Liver (tissue), 9 donors: ENCODE measurements around the gene BRICD5. TPM values are rescaled to one million over a fixed set of nuclear protein-coding genes. Genes with fewer than 3 reads are reported as not detected.

Source experiments
- DNase-seq: peaks from one replicate; pipeline ENCODE4 v3.0.0-alpha.2; 2017; ENCODE audit warnings: low spot score
- H3K27ac ChIP-seq, 2 donors: one replicate each; pipeline ENCODE4 v1.7.0; 2013; ENCODE audit warnings: inconsistent platforms in 2 of 2, low read length in 2 of 2, control low read depth in 1 of 2, low read depth in 1 of 2, mild to moderate bottlenecking in 1 of 2
- H3K27me3 ChIP-seq, 4 donors: one replicate each; pipeline versions ENCODE4 v1.6.1 to v1.7.0; 2013; ENCODE audit warnings: low read length in 3 of 4, inconsistent platforms in 1 of 4, mild to moderate bottlenecking in 1 of 4, moderate library complexity in 1 of 4; ENCODE audit not compliant: control insufficient read depth in 4 of 4, insufficient read depth in 4 of 4
- H3K36me3 ChIP-seq, 4 donors: one replicate each; pipeline versions ENCODE4 v1.6.1 to v1.7.0; 2013; ENCODE audit warnings: low read length in 3 of 4, mild to moderate bottlenecking in 3 of 4, low read depth in 1 of 4, moderate library complexity in 1 of 4; ENCODE audit not compliant: control insufficient read depth in 4 of 4, insufficient read depth in 3 of 4
- H3K4me1 ChIP-seq, 4 donors: one replicate each; pipeline versions ENCODE4 v1.6.1 to v1.7.0; 2013; ENCODE audit warnings: low read length in 3 of 4, mild to moderate bottlenecking in 3 of 4, moderate library complexity in 1 of 4; ENCODE audit not compliant: control insufficient read depth in 4 of 4, insufficient read depth in 4 of 4
- H3K4me3 ChIP-seq, 3 donors: one replicate each; pipeline versions ENCODE4 v1.6.1 to v1.7.0; 2013; ENCODE audit warnings: low read length in 3 of 3, control low read depth in 1 of 3, low read depth in 1 of 3, mild to moderate bottlenecking in 1 of 3
- H3K9ac ChIP-seq, 2 donors: one replicate each; pipeline ENCODE4 v1.7.0; 2013; ENCODE audit warnings: low read length in 2 of 2, mild to moderate bottlenecking in 2 of 2, moderate library complexity in 2 of 2, control low read depth in 1 of 2, low read depth in 1 of 2
- H3K9me3 ChIP-seq, 4 donors: one replicate each; pipeline versions ENCODE4 v1.6.1 to v1.7.0; 2013; ENCODE audit warnings: low read length in 3 of 4; ENCODE audit not compliant: control insufficient read depth in 4 of 4
- EGR1 ChIP-seq, 2 donors: IDR thresholded peaks; 2 replicates each; pipeline ENCODE4 v1.6.1; 2016 to 2018; ENCODE audit warnings: antibody characterized with exemption in 2 of 2, low read depth in 2 of 2
- FOXA1 ChIP-seq: IDR thresholded peaks from 2 replicates; pipeline ENCODE4 v1.6.1; 2016; ENCODE audit warnings: antibody characterized with exemption
- FOXA2 ChIP-seq: IDR thresholded peaks from 2 replicates; pipeline ENCODE4 v1.6.1; 2016; ENCODE audit warnings: antibody characterized with exemption
- GABPA ChIP-seq, 2 donors: IDR thresholded peaks in 1 of 2; conservative IDR thresholded peaks in 1 of 2; 2 replicates each; pipeline ENCODE4 v1.6.1; 2016; ENCODE audit warnings: antibody characterized with exemption in 2 of 2, mild to moderate bottlenecking in 1 of 2, moderate library complexity in 1 of 2
- HNF4A ChIP-seq, 2 donors: conservative IDR thresholded peaks; 2 replicates each; pipeline ENCODE4 v1.6.1; 2016; ENCODE audit warnings: antibody characterized with exemption in 2 of 2, mild to moderate bottlenecking in 2 of 2
- HNF4G ChIP-seq: IDR thresholded peaks from 2 replicates; pipeline ENCODE4 v1.6.1; 2016; ENCODE audit warnings: antibody characterized with exemption
- JUND ChIP-seq, 2 donors: IDR thresholded peaks; 2 replicates each; pipeline ENCODE4 v1.6.1; 2016; ENCODE audit warnings: antibody characterized with exemption in 2 of 2
- NR2F2 ChIP-seq: IDR thresholded peaks from 2 replicates; pipeline ENCODE4 v1.6.1; 2016; ENCODE audit warnings: antibody characterized with exemption
- RAD21 ChIP-seq, 2 donors: IDR thresholded peaks; 2 replicates each; pipeline ENCODE4 v1.6.1; 2016; ENCODE audit warnings: antibody characterized with exemption in 2 of 2, mild to moderate bottlenecking in 2 of 2
- RXRA ChIP-seq, 2 donors: IDR thresholded peaks; 2 replicates each; pipeline ENCODE4 v1.6.1; 2017 to 2018; ENCODE audit warnings: antibody characterized with exemption in 2 of 2, mild to moderate bottlenecking in 1 of 2
- SP1 ChIP-seq: IDR thresholded peaks from 2 replicates; pipeline ENCODE4 v1.6.1; 2018; ENCODE audit warnings: antibody characterized with exemption, mild to moderate bottlenecking
- TAF1 ChIP-seq: conservative IDR thresholded peaks from 2 replicates; pipeline ENCODE4 v1.6.1; 2016; ENCODE audit warnings: antibody characterized with exemption, mild to moderate bottlenecking
- YY1 ChIP-seq: IDR thresholded peaks from 2 replicates; pipeline ENCODE4 v1.6.1; 2016; ENCODE audit warnings: antibody characterized with exemption, mild to moderate bottlenecking
- WGBS: extraction: QIAGEN DNeasy Blood & Tissue Kit; methylation state at CpG from one replicate; pipeline ENCODE4 v1.1.7; 2013; 5-methylcytosine and 5-hydroxymethylcytosine counted together
- polyA plus RNA-seq, 2 donors: library from polyadenylated mRNA; stranded (reverse) in 1 of 2; unstranded in 1 of 2; fragments of 200-250 nt in 1 of 2; fragments of >200 nt in 1 of 2; fragmentation: Nextera tagmentation in 1 of 2; extraction: Ambion mirVana in 1 of 2; gene quantifications; one replicate each; pipeline versions ENCODE4 v1.2.1 to v1.2.3, GENCODE V29; 2013 to 2015
- total RNA-seq, 2 donors: library from RNA; depleted of rRNA; stranded (reverse); fragments of >200 nt; gene quantifications; one replicate each; pipeline ENCODE4 v1.2.3, GENCODE V29; 2014
- TF ChIP-seq, protein P1 (sequence below): IDR thresholded peaks from 2 replicates; pipeline ENCODE4 v1.6.1; 2016; ENCODE audit warnings: antibody characterized with exemption, mild to moderate bottlenecking
- TF ChIP-seq, protein P2 (sequence below): IDR thresholded peaks from 2 replicates; pipeline ENCODE4 v1.6.1; 2016; ENCODE audit warnings: antibody characterized with exemption
- TF ChIP-seq, protein P3 (sequence below): IDR thresholded peaks from 2 replicates; pipeline ENCODE4 v1.6.1; 2016; ENCODE audit warnings: antibody characterized with exemption
- TF ChIP-seq, protein P4 (sequence below): IDR thresholded peaks from 2 replicates; pipeline ENCODE4 v1.6.1; 2016; ENCODE audit warnings: antibody characterized with exemption
- TF ChIP-seq, protein P5 (sequence below): fragments of 150-350 bp; IDR thresholded peaks from 2 replicates; pipeline ENCODE4 v1.5.1; 2017; ENCODE audit warnings: improper control_type of control experiment, low read depth, low read length; ENCODE audit not compliant: missing input control
- donor health status: healthy.
- donor health status: healthy.
- donor health status: healthy.
- donor health status: healthy.
- donor health status: healthy.

BRICD5 gene
- total and polyA plus RNA-seq, 4 donors, result 0.26 to 1.9 (median 1.4) TPM

DNA sequence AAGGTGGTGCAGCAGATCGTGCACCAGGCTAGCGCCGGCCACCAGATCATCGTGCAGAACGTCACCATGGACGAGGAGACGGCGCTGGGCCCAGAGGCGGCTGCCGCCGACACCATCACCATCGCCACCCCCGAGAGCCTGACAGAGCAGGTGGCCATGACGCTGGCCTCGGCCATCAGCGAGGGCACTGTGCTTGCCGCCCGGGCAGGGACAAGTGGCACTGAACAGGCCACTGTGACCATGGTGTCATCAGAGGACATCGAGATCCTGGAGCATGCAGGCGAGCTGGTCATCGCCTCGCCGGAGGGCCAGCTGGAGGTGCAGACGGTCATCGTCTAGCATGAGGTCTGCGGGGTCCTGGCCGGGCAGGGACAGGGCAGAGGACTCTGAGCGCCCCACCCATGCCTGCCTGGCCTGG is 24.6 kb upstream of the BRICD5 start (continued):
- TF ChIP-seq, protein P1, sequence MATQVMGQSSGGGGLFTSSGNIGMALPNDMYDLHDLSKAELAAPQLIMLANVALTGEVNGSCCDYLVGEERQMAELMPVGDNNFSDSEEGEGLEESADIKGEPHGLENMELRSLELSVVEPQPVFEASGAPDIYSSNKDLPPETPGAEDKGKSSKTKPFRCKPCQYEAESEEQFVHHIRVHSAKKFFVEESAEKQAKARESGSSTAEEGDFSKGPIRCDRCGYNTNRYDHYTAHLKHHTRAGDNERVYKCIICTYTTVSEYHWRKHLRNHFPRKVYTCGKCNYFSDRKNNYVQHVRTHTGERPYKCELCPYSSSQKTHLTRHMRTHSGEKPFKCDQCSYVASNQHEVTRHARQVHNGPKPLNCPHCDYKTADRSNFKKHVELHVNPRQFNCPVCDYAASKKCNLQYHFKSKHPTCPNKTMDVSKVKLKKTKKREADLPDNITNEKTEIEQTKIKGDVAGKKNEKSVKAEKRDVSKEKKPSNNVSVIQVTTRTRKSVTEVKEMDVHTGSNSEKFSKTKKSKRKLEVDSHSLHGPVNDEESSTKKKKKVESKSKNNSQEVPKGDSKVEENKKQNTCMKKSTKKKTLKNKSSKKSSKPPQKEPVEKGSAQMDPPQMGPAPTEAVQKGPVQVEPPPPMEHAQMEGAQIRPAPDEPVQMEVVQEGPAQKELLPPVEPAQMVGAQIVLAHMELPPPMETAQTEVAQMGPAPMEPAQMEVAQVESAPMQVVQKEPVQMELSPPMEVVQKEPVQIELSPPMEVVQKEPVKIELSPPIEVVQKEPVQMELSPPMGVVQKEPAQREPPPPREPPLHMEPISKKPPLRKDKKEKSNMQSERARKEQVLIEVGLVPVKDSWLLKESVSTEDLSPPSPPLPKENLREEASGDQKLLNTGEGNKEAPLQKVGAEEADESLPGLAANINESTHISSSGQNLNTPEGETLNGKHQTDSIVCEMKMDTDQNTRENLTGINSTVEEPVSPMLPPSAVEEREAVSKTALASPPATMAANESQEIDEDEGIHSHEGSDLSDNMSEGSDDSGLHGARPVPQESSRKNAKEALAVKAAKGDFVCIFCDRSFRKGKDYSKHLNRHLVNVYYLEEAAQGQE, result no peak
- TF ChIP-seq GABPA (IDR thresholded peaks at IDR 0.05 in 1 of 2, conservative IDR thresholded peaks at IDR 0.05 in 1 of 2) (no peak), NR2F2 (no peak), HNF4A (conservative IDR thresholded peaks at IDR 0.05) (no peak), FOXA1 (no peak)

DNA sequence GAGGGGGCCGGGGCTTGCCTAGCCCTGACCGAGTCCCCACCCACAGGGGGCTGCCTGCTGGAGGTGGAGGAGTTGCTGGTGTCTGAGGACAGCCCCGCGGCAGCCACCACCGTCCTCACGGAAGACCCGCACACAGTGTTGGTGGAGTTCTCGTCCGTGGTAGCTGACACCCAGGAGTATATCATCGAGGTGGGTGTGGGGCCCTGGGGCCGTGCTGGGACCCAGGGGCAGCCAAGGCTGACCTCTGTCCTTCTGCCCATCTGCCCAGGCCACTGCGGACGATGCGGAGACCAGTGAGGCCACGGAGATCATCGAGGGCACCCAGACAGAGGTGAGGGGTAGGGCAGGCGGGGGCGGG is 24.1 kb upstream of the BRICD5 start:
- Histone ChIP-seq H3K4me1 (peaks cover 0 to 14% (median 11%) of the 10 kb centered on the region in 4 donors), H3K27ac (no peak overlapping the region), H3K36me3 (peaks cover 0 to 53% (median 25%) of the 10 kb centered on the region in 4 donors), H3K9ac (no peak overlapping the region), H3K4me3 (no peak overlapping the region), H3K9me3 (no peaks in the 10 kb centered on the region), H3K27me3 (no peaks in the 10 kb centered on the region)
- TF ChIP-seq HNF4A (conservative IDR thresholded peaks at IDR 0.05) (no peak), FOXA2 (no peak), GABPA (IDR thresholded peaks at IDR 0.05 in 1 of 2, conservative IDR thresholded peaks at IDR 0.05 in 1 of 2) (no peak), HNF4G (no peak), SP1 (no peak), NR2F2 (no peak), YY1 (no peak), RAD21 (IDR thresholded peaks at IDR 0.05) (no peak), FOXA1 (no peak), EGR1 (IDR thresholded peaks at IDR 0.05; ENCODE audit: low read depth in 2 of 2) (no peak), JUND (IDR thresholded peaks at IDR 0.05) (no peak), RXRA (IDR thresholded peaks at IDR 0.05) (no peak), TAF1 (no peak)
- TF ChIP-seq, protein P1, result no peak
- TF ChIP-seq, protein P2, sequence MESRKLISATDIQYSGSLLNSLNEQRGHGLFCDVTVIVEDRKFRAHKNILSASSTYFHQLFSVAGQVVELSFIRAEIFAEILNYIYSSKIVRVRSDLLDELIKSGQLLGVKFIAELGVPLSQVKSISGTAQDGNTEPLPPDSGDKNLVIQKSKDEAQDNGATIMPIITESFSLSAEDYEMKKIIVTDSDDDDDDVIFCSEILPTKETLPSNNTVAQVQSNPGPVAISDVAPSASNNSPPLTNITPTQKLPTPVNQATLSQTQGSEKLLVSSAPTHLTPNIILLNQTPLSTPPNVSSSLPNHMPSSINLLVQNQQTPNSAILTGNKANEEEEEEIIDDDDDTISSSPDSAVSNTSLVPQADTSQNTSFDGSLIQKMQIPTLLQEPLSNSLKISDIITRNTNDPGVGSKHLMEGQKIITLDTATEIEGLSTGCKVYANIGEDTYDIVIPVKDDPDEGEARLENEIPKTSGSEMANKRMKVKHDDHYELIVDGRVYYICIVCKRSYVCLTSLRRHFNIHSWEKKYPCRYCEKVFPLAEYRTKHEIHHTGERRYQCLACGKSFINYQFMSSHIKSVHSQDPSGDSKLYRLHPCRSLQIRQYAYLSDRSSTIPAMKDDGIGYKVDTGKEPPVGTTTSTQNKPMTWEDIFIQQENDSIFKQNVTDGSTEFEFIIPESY, result no peak
- TF ChIP-seq, protein P3, sequence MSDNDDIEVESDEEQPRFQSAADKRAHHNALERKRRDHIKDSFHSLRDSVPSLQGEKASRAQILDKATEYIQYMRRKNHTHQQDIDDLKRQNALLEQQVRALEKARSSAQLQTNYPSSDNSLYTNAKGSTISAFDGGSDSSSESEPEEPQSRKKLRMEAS, result no peak
- TF ChIP-seq, protein P4, sequence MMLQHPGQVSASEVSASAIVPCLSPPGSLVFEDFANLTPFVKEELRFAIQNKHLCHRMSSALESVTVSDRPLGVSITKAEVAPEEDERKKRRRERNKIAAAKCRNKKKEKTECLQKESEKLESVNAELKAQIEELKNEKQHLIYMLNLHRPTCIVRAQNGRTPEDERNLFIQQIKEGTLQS, result no peak
- TF ChIP-seq, protein P5, sequence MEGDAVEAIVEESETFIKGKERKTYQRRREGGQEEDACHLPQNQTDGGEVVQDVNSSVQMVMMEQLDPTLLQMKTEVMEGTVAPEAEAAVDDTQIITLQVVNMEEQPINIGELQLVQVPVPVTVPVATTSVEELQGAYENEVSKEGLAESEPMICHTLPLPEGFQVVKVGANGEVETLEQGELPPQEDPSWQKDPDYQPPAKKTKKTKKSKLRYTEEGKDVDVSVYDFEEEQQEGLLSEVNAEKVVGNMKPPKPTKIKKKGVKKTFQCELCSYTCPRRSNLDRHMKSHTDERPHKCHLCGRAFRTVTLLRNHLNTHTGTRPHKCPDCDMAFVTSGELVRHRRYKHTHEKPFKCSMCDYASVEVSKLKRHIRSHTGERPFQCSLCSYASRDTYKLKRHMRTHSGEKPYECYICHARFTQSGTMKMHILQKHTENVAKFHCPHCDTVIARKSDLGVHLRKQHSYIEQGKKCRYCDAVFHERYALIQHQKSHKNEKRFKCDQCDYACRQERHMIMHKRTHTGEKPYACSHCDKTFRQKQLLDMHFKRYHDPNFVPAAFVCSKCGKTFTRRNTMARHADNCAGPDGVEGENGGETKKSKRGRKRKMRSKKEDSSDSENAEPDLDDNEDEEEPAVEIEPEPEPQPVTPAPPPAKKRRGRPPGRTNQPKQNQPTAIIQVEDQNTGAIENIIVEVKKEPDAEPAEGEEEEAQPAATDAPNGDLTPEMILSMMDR, result no peak
- 89% methylated on average over 18 of the region's 18 CpGs for WGBS
- DNase-seq, result no peak
